ENCODE measurements around the gene SERPINE3.

DNA sequence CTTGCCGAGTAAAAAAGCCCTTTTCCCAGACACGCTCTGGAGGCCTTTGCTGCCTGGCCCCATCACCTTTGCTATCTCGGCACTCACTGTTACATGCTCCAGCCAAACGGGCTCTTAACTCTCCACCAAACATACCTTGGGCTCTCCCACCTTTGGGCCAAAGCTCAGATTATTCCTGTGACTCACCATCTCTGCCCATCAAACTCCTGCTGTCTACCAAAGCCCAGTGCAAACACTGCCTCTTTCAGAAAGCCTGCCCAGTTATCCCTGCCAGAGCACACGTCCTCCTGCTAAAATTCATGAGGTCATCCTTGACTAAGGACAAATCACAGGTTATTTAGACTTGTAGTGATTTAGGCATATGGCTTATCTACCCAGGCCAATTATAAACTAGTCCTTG, 48.1 kb upstream of the SERPINE3 start:
- TF ChIP-seq, protein P1, sequence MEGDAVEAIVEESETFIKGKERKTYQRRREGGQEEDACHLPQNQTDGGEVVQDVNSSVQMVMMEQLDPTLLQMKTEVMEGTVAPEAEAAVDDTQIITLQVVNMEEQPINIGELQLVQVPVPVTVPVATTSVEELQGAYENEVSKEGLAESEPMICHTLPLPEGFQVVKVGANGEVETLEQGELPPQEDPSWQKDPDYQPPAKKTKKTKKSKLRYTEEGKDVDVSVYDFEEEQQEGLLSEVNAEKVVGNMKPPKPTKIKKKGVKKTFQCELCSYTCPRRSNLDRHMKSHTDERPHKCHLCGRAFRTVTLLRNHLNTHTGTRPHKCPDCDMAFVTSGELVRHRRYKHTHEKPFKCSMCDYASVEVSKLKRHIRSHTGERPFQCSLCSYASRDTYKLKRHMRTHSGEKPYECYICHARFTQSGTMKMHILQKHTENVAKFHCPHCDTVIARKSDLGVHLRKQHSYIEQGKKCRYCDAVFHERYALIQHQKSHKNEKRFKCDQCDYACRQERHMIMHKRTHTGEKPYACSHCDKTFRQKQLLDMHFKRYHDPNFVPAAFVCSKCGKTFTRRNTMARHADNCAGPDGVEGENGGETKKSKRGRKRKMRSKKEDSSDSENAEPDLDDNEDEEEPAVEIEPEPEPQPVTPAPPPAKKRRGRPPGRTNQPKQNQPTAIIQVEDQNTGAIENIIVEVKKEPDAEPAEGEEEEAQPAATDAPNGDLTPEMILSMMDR (IDR thresholded peaks at IDR 0.05), result no peak
- TF ChIP-seq POLR2AphosphoS5 (IDR thresholded peaks at IDR 0.05), result no peak

Measured in transverse colon (tissue), 4 donors.